Psoas muscle (tissue), 8 donors: ENCODE data around the gene ZNF575. TPM values are rescaled to one million over a fixed set of nuclear protein-coding genes. Genes with fewer than 3 reads are reported as not detected.
A peak's percentile ranks its signal among the peaks of the same experiment; 100 is the strongest.

Source experiments
- ATAC-seq, 4 donors: fragments of 200-7000 bp; cut with Tn5 transposase; one replicate each; pipeline ENCODE4 v1.9.1; 2020; ENCODE audit warnings: moderate library complexity in 3 of 4, mild to moderate bottlenecking in 2 of 4
- DNase-seq, 2 donors: peaks; one replicate each; pipeline ENCODE4 v3.0.0-alpha.2; 2020
- H3K27ac ChIP-seq: fragments of 200-600 bp; one replicate; pipeline ENCODE4 v1.8.0; 2022
- H3K27me3 ChIP-seq, 3 donors: fragments of 200-600 bp in 1 of 3; one replicate each; pipeline versions ENCODE4 v1.6.1 to v1.8.0; 2013 to 2022; ENCODE audit warnings: low read length in 2 of 3, mild to moderate bottlenecking in 2 of 3, moderate library complexity in 1 of 3; ENCODE audit not compliant: insufficient read depth in 3 of 3
- H3K36me3 ChIP-seq, 2 donors: fragments of 200-600 bp in 1 of 2; one replicate each; pipeline versions ENCODE4 v1.6.1 to v1.8.0; 2013 to 2022; ENCODE audit warnings: low read depth in 1 of 2, mild to moderate bottlenecking in 1 of 2, moderate library complexity in 1 of 2; ENCODE audit not compliant: insufficient read depth in 1 of 2
- H3K4me1 ChIP-seq: fragments of 200-600 bp; one replicate; pipeline ENCODE4 v1.8.0; 2022
- H3K4me3 ChIP-seq: fragments of 200-600 bp; one replicate; pipeline ENCODE4 v1.8.0; 2022; ENCODE audit warnings: mild to moderate bottlenecking
- H3K9me3 ChIP-seq: fragments of 200-600 bp; one replicate; pipeline ENCODE4 v1.8.0; 2022
- WGBS, 3 donors: extraction: QIAGEN DNeasy Blood & Tissue Kit; methylation state at CpG; one replicate each; pipeline versions ENCODE4 v1.1.6 to v1.1.7; 2013; 5-methylcytosine and 5-hydroxymethylcytosine counted together
- intact Hi-C, 2 donors: fragments of 100-400 bp; cut with DNase I; formaldehyde crosslinking; loops; one replicate each; pipeline versions ENCODE4 v1.11.0 to v1.14.2; 2022
- polyA plus RNA-seq, 3 donors: library from polyadenylated mRNA; stranded (reverse); fragments of 200-250 nt; gene quantifications; one replicate each; pipeline ENCODE4 v1.2.3, GENCODE V29; 2013
- total RNA-seq, 4 donors: library from RNA; stranded (reverse); fragmentation: NEBNext Ultra II Directional in 2 of 4; extraction: Animal tissue kit (Norgen Biotek cat#: 25700) in 2 of 4; gene quantifications; one replicate each; pipeline versions ENCODE4 v1.2.1 to v1.2.4, GENCODE V29; 2021 to 2023
- TF ChIP-seq, protein P1 (sequence below): fragments of 200-600 bp; IDR thresholded peaks from one replicate; pipeline ENCODE4 v1.8.0; 2022; ENCODE audit warnings: antibody characterized with exemption
- donor health status: healthy with polysubstance abuse.
- donor health status: DM: no; HTN: no; CAD: no; lungs with moderate emphysema.
- donor health status: Bipolar disorder and iron deficiency.
- donor health status: healthy.
- donor health status: DM: yes; HTN: yes; CAD: no.
- donor health status: DM: no; HTN: no; CAD: no.
- donor health status: DM: no; HTN: no; CAD: no.
- donor health status: DM: yes; HTN: yes; CAD: no.

ZNF575 gene
- total and polyA plus RNA-seq, 7 donors: 0.23 to 1.6 (median 1.0) TPM

DNA sequence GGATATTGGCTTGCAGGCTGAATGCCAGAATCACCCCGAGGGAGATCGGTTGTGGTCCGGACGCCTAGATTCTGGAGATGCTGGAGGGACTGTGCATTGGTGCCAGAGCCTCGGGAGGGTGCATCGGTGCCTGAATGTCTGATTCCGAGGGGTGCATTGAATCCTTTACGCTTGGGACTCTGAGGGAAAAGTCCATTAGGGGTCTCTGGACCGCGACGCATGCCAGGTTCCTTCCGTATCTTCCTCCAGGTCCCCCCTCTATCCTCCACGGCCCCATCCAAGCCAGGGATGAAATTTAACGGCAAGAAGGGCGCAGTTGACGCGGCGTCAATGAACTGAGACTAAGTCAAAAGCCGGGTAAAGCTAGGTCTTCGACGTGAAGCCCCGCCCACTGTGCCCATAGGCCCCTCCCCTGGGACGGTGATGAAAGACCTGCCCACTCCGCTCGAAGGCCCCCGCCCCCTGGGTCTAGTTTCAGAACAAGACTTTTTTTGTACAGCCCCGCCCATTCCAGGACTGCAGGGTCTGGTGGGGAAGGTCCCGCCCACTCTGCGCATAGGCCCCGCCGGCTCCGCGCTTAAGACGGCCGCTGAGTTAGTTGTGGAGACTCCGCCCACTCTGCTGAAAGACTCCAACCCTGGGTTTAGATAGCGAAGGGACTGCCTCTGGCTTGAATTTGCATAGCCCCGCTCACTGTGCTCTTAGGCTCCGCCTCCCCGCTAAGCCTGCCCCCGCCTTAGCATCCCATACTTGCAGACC lies 737 bp downstream of the ZNF575 start:
- peak overlapping the region; percentile 76 for H3K4me3 ChIP-seq
- WGBS, 3 donors: 1% methylated on average over 41 of the region's 41 CpGs
- no peaks in the 10 kb centered on the region for H3K27me3 ChIP-seq
- intact Hi-C loops: loop anchor here (5.0 to 10.0 kb wide), 2 partner anchors 61 to 64 kb away; partner anchors contain the start of genes IRGQ (in 2 of the 2) and ZNF576 (in 2 of the 2)
- TF ChIP-seq, protein P1, sequence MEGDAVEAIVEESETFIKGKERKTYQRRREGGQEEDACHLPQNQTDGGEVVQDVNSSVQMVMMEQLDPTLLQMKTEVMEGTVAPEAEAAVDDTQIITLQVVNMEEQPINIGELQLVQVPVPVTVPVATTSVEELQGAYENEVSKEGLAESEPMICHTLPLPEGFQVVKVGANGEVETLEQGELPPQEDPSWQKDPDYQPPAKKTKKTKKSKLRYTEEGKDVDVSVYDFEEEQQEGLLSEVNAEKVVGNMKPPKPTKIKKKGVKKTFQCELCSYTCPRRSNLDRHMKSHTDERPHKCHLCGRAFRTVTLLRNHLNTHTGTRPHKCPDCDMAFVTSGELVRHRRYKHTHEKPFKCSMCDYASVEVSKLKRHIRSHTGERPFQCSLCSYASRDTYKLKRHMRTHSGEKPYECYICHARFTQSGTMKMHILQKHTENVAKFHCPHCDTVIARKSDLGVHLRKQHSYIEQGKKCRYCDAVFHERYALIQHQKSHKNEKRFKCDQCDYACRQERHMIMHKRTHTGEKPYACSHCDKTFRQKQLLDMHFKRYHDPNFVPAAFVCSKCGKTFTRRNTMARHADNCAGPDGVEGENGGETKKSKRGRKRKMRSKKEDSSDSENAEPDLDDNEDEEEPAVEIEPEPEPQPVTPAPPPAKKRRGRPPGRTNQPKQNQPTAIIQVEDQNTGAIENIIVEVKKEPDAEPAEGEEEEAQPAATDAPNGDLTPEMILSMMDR: no peak
- no peaks in the 10 kb centered on the region for H3K4me1 ChIP-seq
- DNase-seq: peak; percentile 97
- no peaks in the 10 kb centered on the region for H3K9me3 ChIP-seq
- peak; percentile 86 to 90 (median 89) for ATAC-seq
- H3K27ac ChIP-seq: peak overlapping the region; percentile 75
- H3K36me3 ChIP-seq: peaks cover 0 to 11% of the 10 kb centered on the region in 2 donors

DNA sequence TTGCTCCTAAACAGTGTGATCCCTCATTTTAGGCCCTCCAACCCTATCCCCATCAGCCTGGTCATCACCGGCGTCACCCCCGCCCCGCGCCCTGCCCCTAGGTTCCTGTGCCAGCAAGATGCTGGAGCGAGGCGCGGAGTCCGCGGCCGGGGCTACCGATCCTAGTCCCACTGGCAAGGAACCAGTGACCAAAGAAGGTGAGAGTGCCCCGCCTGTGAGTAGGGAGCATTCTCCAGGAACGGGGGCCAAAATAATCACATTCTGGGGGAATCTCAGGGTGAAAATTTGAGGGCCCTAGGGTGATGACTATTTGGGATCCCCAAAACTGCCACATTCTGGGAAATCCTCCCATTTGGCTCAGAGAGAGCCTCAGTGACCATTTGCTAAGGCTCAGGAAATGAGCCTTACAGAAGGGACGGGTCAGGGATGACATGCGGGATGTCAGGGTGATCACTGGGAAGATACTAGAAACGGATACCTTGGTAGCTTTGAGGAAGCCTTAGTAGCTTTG lies 1.4 kb downstream of the ZNF575 start:
- ATAC-seq (no peak), DNase-seq (no peak)
- TF ChIP-seq, protein P1: no peak
- H3K4me1 ChIP-seq: no peaks in the 10 kb centered on the region
- peaks cover 0 to 18% of the 10 kb centered on the region in 2 donors for H3K36me3 ChIP-seq
- peak overlapping the region; percentile 75 for H3K27ac ChIP-seq
- no peaks in the 10 kb centered on the region for H3K27me3 ChIP-seq
- intact Hi-C loops: loop anchor here (5.0 to 10.0 kb wide), 2 partner anchors 60 to 63 kb away; partner anchors contain the start of genes IRGQ (in 2 of the 2) and ZNF576 (in 2 of the 2)
- peak overlapping the region; percentile 76 for H3K4me3 ChIP-seq
- H3K9me3 ChIP-seq: peaks cover 6% of the 10 kb centered on the region
- 10 to 11% (median 11%) methylated on average over 17 of the region's 17 CpGs for WGBS, 3 donors

DNA sequence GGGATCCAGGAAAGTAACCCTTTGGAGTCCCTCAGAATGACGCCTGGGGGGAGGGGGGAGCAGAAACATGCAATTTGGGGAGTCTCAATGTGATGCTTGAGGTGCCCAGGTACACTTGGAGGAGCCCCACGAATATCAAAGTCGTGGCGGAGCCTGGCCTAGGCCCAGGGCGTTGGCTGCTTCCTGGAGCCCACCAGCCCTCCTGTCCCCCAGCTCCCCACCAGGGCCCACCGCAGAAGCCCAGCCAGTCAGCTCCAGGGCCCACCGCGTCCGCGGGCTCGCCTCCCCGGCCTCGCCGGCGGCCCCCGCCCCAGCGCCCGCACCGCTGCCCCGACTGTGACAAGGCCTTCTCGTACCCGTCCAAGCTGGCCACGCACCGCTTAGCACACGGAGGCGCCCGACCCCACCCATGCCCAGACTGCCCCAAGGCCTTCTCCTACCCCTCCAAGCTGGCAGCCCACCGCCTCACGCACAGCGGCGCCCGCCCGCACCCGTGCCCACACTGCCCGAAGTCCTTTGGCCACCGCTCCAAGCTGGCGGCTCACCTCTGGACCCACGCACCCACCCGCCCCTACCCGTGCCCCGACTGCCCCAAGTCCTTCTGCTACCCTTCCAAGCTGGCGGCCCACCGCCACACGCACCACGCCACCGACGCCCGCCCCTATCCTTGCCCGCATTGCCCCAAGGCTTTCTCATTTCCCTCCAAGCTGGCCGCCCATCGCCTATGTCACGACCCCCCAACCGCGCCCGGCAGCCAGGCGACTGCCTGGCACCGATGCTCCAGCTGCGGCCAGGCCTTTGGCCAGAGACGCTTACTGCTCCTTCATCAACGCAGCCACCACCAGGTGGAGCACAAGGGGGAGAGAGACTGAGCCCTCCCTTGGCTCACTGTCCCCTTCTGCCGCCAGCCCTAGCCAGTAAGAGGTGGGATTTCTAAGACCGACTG lies 2.1 kb downstream of the ZNF575 start:
- peak; percentile 72 to 85 for DNase-seq
- WGBS, 3 donors: 43 to 60% (median 51%) methylated on average over 28 to 62 of the region's 62 CpGs

DNA sequence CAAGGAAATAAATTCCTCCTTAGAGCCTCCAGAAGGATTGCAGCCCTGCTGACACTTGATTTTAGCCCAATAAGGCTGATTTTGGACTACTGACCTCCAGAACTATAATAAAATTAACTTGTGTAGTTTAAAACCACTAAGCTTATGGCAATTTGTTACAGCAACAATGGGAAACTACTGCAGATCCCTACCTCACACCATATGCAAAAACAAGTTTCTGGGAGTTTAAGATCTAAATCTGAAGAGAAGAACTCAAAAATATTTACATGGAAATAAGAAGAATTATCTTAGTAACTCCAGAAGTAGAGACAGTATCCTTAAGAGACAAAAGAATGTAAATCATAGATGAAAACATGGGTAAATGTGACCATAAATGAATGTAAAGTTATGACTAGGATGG lies 5.9 kb downstream of the ZNF575 start:
- ATAC-seq (no peak), DNase-seq (no peak)
- Histone ChIP-seq H3K27ac (no peak overlapping the region), H3K4me3 (no peak overlapping the region), H3K4me1 (no peaks in the 10 kb centered on the region), H3K27me3 (no peaks in the 10 kb centered on the region), H3K9me3 (peaks cover 7% of the 10 kb centered on the region), H3K36me3 (peaks cover 0 to 58% of the 10 kb centered on the region in 2 donors)
- TF ChIP-seq, protein P1: no peak
- intact Hi-C loops: loop anchor here in 1 of 2 donors (5.0 to 10.0 kb wide), 2 partner anchors 56 to 113 kb away; partner anchors contain the start of genes IRGQ and ZNF576

More for the DNA sequence above, 2.1 kb downstream of the ZNF575 start:
- no peaks in the 10 kb centered on the region for H3K4me1 ChIP-seq
- H3K27ac ChIP-seq: peak overlapping the region; percentile 75
- H3K9me3 ChIP-seq: peaks cover 7% of the 10 kb centered on the region
- intact Hi-C loops: loop anchor here (5.0 to 10.0 kb wide), 3 partner anchors 60 to 117 kb away; partner anchors contain the start of genes IRGQ (in 2 of the 2) and ZNF576 (in 2 of the 2)
- H3K27me3 ChIP-seq: no peaks in the 10 kb centered on the region
- ATAC-seq: peak; percentile 22 to 41 (median 33)
- H3K4me3 ChIP-seq: no peak overlapping the region
- TF ChIP-seq, protein P1: peak; percentile 50
- H3K36me3 ChIP-seq: peaks cover 0 to 22% of the 10 kb centered on the region in 2 donors
